Lower leg skin (tissue), 4 donors: Measurements from ENCODE around the gene CDRT15L2. TPM values are rescaled to one million over a fixed set of nuclear protein-coding genes. Genes with fewer than 3 reads are reported as not detected.
A peak's percentile ranks its signal among the peaks of the same experiment; 100 is the strongest.
"Not testable (repeated sequence)": the region's sequence is repeated elsewhere in the genome, so short reads cannot be mapped to it uniquely, and the experiment has no call there.

ENCODE experiments used
- DNase-seq, 2 donors: peaks; one replicate each; pipeline ENCODE4 v3.0.0-alpha.2; 2019; ENCODE audit warnings: low spot score in 2 of 2
- H3K4me3 ChIP-seq: fragments of 200-600 bp; sonication (generic); 2 replicates; pipeline ENCODE4 v1.5.1; 2017; ENCODE audit warnings: mild to moderate bottlenecking, low read depth; ENCODE audit not compliant: poor library complexity, severe bottlenecking
- WGBS, 2 donors: methylation state at CpG; one replicate each; pipeline ENCODE4 v1.1.5; 2018; 5-methylcytosine and 5-hydroxymethylcytosine counted together
- intact Hi-C: fragments of 100-400 bp; cut with DNase I; formaldehyde crosslinking; loops from one replicate; pipeline ENCODE4 v1.15.0; 2023; ENCODE audit warnings: low total_unique reads
- total RNA-seq, 4 donors: library from RNA; depleted of rRNA; stranded (reverse); fragments of >200 nt; gene quantifications; one replicate each; pipeline ENCODE4 v1.1.0, GENCODE V29; 2016

Gene CDRT15L2
- not detected for total RNA-seq

- DNase-seq, intact Hi-C loops, H3K4me3 ChIP-seq: not testable (repeated sequence)
- 89 to 98% methylated on average over 9 to 10 of the region's 12 CpGs for WGBS, 2 donors
Measured at GRCh38 chr17:20579424-20579823, at the start of gene CDRT15L2. Gene CDRT15L2 (plus strand): TSS chr17:20579724. CDS start chr17:20579744, 20 bp downstream.

- DNase-seq, H3K4me3 ChIP-seq, intact Hi-C loops: not testable (repeated sequence)
- 80 to 82% methylated on average over 4 to 5 of the region's 6 CpGs for WGBS, 2 donors
Measured at GRCh38 chr17:20530104-20530503, 49.4 kb upstream of the CDRT15L2 start.

GRCh38 chr17:20532544-20533090 lies 46.9 kb upstream of the CDRT15L2 start:
- intact Hi-C loops, DNase-seq, H3K4me3 ChIP-seq: not testable (repeated sequence)
- 0% methylated on average over 11 to 15 of the region's 31 CpGs for WGBS, 2 donors

GRCh38 chr17:20533206-20533605 lies 46.3 kb upstream of the CDRT15L2 start:
- WGBS, 2 donors, result 6 to 10% methylated on average over 11 of the region's 11 CpGs
- DNase-seq, H3K4me3 ChIP-seq, intact Hi-C loops: not testable (repeated sequence)

GRCh38 chr17:20534711-20535550 lies 44.6 kb upstream of the CDRT15L2 start:
- WGBS, 2 donors, result 52 to 60% methylated on average over 8 of the region's 8 CpGs
- H3K4me3 ChIP-seq, DNase-seq, intact Hi-C loops: not testable (repeated sequence)

GRCh38 chr17:20540414-20540813 lies 39.1 kb upstream of the CDRT15L2 start:
- no CpG with 5 or more reads among the region's 5 CpGs for WGBS, 2 donors
- DNase-seq, H3K4me3 ChIP-seq, intact Hi-C loops: not testable (repeated sequence)

GRCh38 chr17:20540865-20541264 lies 38.7 kb upstream of the CDRT15L2 start:
- intact Hi-C loops, H3K4me3 ChIP-seq: not testable (repeated sequence)
- peak in 1 of 2 donors; percentile 32 for DNase-seq
- 4 to 13% methylated on average over 2 of the region's 3 CpGs for whole genome bisulfite sequencing, 2 donors

- intact Hi-C loops, H3K4me3 ChIP-seq, DNase-seq: not testable (repeated sequence)
- 25 to 40% methylated on average over 7 of the region's 7 CpGs for WGBS, 2 donors
Measured at GRCh38 chr17:20541853-20542546, 37.5 kb upstream of the CDRT15L2 start.

GRCh38 chr17:20547923-20548322 lies 31.6 kb upstream of the CDRT15L2 start:
- H3K4me3 ChIP-seq, DNase-seq, intact Hi-C loops: not testable (repeated sequence)
- WGBS, 2 donors, result no CpG with 5 or more reads among the region's 5 CpGs

- DNase-seq, H3K4me3 ChIP-seq, intact Hi-C loops: not testable (repeated sequence)
- WGBS, 2 donors, result 80 to 100% methylated on average over 1 to 2 of the region's 6 CpGs
Measured at GRCh38 chr17:20552920-20553319, 26.6 kb upstream of the CDRT15L2 start.

GRCh38 chr17:20554728-20555127 lies 24.8 kb upstream of the CDRT15L2 start:
- DNase-seq, intact Hi-C loops, H3K4me3 ChIP-seq: not testable (repeated sequence)
- 86 to 91% methylated on average over 3 of the region's 4 CpGs for WGBS, 2 donors

GRCh38 chr17:20555135-20556010 lies 24.2 kb upstream of the CDRT15L2 start:
- WGBS, 2 donors, result 83 to 90% methylated on average over 5 to 6 of the region's 20 CpGs
- H3K4me3 ChIP-seq, intact Hi-C loops, DNase-seq: not testable (repeated sequence)

GRCh38 chr17:20558096-20558495 lies 21.4 kb upstream of the CDRT15L2 start:
- DNase-seq, H3K4me3 ChIP-seq, intact Hi-C loops: not testable (repeated sequence)
- WGBS, 2 donors, result 87 to 94% methylated on average over 5 of the region's 5 CpGs

GRCh38 chr17:20559018-20559417 lies 20.5 kb upstream of the CDRT15L2 start:
- WGBS, 2 donors, result 82 to 90% methylated on average over 9 of the region's 9 CpGs
- intact Hi-C loops, DNase-seq: not testable (repeated sequence)

More at GRCh38 chr17:20559018-20559417, 20.5 kb upstream of the CDRT15L2 start:
- H3K4me3 ChIP-seq, result not testable (repeated sequence)
